ENCODE measurements around the gene SLC20A1. TPM values are rescaled to one million over a fixed set of nuclear protein-coding genes. Genes with fewer than 3 reads are reported as not detected.

Gene SLC20A1
- total RNA-seq, 3 donors from 2014 or later = 26.1 to 46.8 (median 42.6) TPM

- Histone ChIP-seq H3K36me3 (no peaks in the 10 kb centered on the region), H3K4me3 (no peak overlapping the region), H3K4me1 (no peaks in the 10 kb centered on the region), H3K9me3 (no peaks in the 10 kb centered on the region), H3K27ac (peak overlapping the region; percentile 5 to 80), H3K27me3 (no peaks in the 10 kb centered on the region)
- no peak for DNase-seq (ENCODE audit: low spot score in 2 of 2)
- intact Hi-C loops (cut with DNase I; ENCODE audit: low total_unique reads) = loop anchor here (5.0 kb wide), 1 partner anchor 65 kb away; no protein-coding TSS in a partner anchor
- TF ChIP-seq POLR2A (IDR thresholded peaks at IDR 0.05) (no peak), POLR2AphosphoS5 (IDR thresholded peaks at IDR 0.05) (no peak), CTCF (IDR thresholded peaks at IDR 0.05) (no peak)
Observed at GRCh38 chr2:112691881-112692281, 46.1 kb downstream of the SLC20A1 start.

DNA sequence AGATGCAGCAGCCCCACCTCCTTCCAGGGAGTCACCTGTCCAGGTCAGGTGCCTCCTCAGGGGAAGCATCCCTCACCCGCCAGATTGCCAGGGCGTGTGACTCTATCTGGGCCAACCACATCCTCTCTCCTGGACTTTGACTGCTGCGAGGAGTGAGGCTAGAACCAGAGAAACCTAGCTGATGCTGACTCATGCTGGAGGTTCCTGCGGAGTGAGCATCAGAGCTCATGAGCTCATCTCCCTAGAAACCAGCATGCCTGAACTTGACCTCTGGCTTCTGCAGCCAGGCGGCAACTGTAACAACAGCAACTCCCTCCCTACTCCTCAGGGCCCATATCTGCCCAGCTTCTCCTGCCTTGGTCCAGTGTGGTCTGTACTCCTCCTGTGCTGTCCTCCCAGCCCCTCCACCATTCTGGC, 46.8 kb downstream of the SLC20A1 start:
- no peaks in the 10 kb centered on the region for H3K4me1 ChIP-seq
- H3K36me3 ChIP-seq = no peaks in the 10 kb centered on the region
- no peak overlapping the region for H3K4me3 ChIP-seq
- peak overlapping the region; percentile 5 to 80 for H3K27ac ChIP-seq
- no peaks in the 10 kb centered on the region for H3K9me3 ChIP-seq
- H3K27me3 ChIP-seq = no peaks in the 10 kb centered on the region
- intact Hi-C loops (cut with DNase I; ENCODE audit: low total_unique reads) = loop anchor here (5.0 kb wide), 1 partner anchor 65 kb away; no protein-coding TSS in a partner anchor
- peak in 1 of 2 donors; percentile 62 for DNase-seq (ENCODE audit: low spot score in 2 of 2)
- TF ChIP-seq POLR2A (IDR thresholded peaks at IDR 0.05) (no peak), CTCF (IDR thresholded peaks at IDR 0.05) (no peak)

DNA sequence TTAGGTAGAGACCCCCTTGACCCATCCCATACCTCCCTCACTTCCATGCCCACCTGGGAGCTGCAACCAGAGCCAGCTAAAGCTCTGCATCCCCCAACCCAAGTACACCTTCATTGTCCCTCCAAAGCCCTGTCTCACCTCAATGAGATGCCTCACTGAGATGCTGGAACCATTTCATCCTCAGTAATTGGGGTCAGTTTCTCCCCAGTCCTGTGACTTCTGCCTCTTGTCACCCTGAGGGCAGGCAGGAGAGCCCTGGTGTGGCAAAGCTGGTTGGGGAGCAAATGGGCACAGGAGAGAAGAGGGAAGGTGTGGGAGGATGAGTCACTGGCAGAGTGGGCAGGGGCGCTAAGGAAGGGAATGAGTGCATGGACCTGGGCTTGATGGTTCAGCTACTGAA, 47.2 kb downstream of the SLC20A1 start:
- Histone ChIP-seq H3K27ac (peak overlapping the region; percentile 5 to 80), H3K27me3 (no peaks in the 10 kb centered on the region), H3K4me3 (no peak overlapping the region), H3K36me3 (no peaks in the 10 kb centered on the region), H3K9me3 (no peaks in the 10 kb centered on the region), H3K4me1 (no peaks in the 10 kb centered on the region)
- TF ChIP-seq CTCF (IDR thresholded peaks at IDR 0.05) (no peak), POLR2AphosphoS5 (IDR thresholded peaks at IDR 0.05) (no peak)
- intact Hi-C loops (cut with DNase I; ENCODE audit: low total_unique reads) = loop anchor here (5.0 kb wide), 1 partner anchor 66 kb away; no protein-coding TSS in a partner anchor
- DNase-seq (ENCODE audit: low spot score in 2 of 2) = no peak

DNA sequence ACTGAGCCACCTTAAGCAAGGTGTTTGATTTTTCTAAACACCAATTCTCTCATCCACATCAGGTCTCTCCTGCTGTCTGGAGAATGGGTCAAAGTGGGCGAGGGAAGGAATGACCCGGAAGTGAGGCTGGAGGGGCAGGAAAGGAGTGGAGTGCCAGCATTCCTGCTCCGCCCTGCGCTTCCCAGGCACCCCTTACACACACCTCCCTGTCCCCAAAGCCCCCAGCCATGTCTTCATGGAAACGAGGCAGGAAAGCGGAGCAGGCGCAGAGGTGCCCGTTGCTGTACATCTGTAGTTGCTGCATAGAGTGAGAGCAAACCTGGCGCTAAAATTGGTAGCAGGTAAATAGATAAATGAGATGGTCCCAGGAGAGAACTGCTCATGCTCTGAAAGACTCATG, 47.9 kb downstream of the SLC20A1 start:
- TF ChIP-seq POLR2AphosphoS5 (IDR thresholded peaks at IDR 0.05) = no peak
- TF ChIP-seq CTCF (IDR thresholded peaks at IDR 0.05) = no peak
- TF ChIP-seq POLR2A (IDR thresholded peaks at IDR 0.05) = no peak
- no peak for DNase-seq (ENCODE audit: low spot score in 2 of 2)
- H3K36me3 ChIP-seq = no peaks in the 10 kb centered on the region
- H3K4me3 ChIP-seq = no peak overlapping the region
- H3K27ac ChIP-seq = no peak overlapping the region
- no peaks in the 10 kb centered on the region for H3K27me3 ChIP-seq
- no peaks in the 10 kb centered on the region for H3K4me1 ChIP-seq
- H3K9me3 ChIP-seq = no peaks in the 10 kb centered on the region
- intact Hi-C loops (cut with DNase I; ENCODE audit: low total_unique reads) = loop anchor here (5.0 kb wide), 1 partner anchor 66 kb away; no protein-coding TSS in a partner anchor

DNA sequence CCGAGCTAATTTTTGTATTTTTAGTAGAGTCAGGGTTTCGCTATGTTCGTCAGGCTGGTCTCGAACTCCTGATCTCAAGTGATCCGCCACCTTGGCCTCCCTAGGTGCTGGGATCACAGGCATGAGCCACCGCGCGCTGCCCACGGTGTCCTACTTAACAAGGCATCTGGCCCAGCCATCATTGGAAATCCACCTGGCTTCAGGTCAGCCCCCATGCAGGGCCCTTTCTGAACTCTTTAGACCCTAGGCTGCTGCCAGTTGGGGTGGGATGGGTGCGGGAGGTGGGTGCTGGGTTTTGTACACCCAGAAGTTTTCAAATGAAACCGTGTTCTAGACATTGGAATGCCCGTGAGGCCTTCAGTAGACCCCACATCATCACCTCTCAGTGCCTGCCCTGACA, 48.4 kb downstream of the SLC20A1 start:
- DNase-seq (ENCODE audit: low spot score in 2 of 2) = no peak

More for the DNA sequence above, 48.4 kb downstream of the SLC20A1 start:
- intact Hi-C loops (cut with DNase I; ENCODE audit: low total_unique reads) = loop anchor here (5.0 kb wide), 1 partner anchor 67 kb away; no protein-coding TSS in a partner anchor
- H3K9me3 ChIP-seq = no peaks in the 10 kb centered on the region
- no peak for TF ChIP-seq POLR2AphosphoS5 (IDR thresholded peaks at IDR 0.05)
- TF ChIP-seq POLR2A (IDR thresholded peaks at IDR 0.05) = no peak
- no peak for TF ChIP-seq CTCF (IDR thresholded peaks at IDR 0.05)
- H3K4me1 ChIP-seq = no peaks in the 10 kb centered on the region
- no peak overlapping the region for H3K4me3 ChIP-seq
- no peak overlapping the region for H3K27ac ChIP-seq
- no peaks in the 10 kb centered on the region for H3K36me3 ChIP-seq
- H3K27me3 ChIP-seq = no peaks in the 10 kb centered on the region
